GM12801 (cell line): Measurements from ENCODE around the gene BCKDHA.

ENCODE experiments used
- TF ChIP-seq, protein P1 (sequence below): IDR thresholded peaks from one replicate; pipeline ENCODE4 v1.5.1; 2011; ENCODE audit warnings: control low read depth; ENCODE audit not compliant: insufficient read length; ENCODE audit errors: extremely low read depth

The BCKDHA gene

DNA sequence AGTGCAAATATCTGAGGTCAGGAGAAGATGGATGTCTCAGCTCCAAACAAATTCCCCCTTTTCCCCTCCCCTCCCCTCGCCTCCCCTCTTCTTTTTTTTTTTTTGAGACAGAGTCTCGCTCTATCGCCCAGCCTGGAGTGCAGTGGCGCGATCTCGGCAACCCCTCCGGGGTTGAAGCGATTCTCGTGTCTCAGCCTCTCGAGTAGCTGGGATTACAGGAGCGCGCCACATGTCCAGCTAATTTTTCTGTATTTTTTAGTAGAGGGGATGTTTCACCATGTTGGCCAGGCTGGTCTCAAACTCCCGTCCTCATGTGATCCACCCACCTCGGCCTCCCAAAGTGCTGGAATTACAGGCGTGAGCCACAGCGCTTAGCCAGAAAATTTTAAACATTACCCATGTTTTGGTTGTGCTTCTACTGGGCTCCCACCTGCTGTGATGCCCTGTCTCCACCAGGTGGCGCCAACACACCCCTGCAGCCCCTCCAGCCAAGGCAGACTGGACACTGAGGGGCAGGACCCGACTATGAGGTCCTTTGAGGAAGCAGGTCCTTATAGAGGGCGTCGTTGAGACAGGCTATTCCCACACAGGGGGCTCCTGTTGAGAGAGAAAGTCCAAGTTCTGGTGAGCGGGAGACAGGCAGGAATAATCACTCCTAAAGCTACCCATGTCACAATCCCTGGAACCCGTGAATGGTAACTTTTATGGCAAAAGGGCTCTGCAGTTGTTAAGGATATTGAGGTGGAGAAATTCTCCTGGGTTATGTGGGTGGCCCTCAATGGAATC lies 51.7 kb downstream of the BCKDHA start:
- TF ChIP-seq, protein P1, sequence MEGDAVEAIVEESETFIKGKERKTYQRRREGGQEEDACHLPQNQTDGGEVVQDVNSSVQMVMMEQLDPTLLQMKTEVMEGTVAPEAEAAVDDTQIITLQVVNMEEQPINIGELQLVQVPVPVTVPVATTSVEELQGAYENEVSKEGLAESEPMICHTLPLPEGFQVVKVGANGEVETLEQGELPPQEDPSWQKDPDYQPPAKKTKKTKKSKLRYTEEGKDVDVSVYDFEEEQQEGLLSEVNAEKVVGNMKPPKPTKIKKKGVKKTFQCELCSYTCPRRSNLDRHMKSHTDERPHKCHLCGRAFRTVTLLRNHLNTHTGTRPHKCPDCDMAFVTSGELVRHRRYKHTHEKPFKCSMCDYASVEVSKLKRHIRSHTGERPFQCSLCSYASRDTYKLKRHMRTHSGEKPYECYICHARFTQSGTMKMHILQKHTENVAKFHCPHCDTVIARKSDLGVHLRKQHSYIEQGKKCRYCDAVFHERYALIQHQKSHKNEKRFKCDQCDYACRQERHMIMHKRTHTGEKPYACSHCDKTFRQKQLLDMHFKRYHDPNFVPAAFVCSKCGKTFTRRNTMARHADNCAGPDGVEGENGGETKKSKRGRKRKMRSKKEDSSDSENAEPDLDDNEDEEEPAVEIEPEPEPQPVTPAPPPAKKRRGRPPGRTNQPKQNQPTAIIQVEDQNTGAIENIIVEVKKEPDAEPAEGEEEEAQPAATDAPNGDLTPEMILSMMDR = peak; percentile 78

DNA sequence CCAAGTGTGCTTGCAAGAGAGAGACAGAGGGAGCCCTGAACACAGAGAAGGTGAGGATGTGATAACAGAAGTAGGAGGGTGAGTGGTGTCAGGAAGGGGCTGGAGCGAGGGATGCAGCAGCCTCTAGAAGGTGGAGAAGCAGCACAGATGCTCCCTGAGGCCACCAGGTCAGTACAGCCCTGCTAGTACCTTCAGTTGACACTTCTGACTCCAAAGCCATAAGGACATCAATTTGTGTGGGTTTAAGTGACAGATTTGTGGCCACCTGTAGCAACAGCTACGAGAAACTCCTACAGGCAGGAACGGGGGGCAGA lies 52.2 kb downstream of the BCKDHA start:
- TF ChIP-seq, protein P1 = no peak

DNA sequence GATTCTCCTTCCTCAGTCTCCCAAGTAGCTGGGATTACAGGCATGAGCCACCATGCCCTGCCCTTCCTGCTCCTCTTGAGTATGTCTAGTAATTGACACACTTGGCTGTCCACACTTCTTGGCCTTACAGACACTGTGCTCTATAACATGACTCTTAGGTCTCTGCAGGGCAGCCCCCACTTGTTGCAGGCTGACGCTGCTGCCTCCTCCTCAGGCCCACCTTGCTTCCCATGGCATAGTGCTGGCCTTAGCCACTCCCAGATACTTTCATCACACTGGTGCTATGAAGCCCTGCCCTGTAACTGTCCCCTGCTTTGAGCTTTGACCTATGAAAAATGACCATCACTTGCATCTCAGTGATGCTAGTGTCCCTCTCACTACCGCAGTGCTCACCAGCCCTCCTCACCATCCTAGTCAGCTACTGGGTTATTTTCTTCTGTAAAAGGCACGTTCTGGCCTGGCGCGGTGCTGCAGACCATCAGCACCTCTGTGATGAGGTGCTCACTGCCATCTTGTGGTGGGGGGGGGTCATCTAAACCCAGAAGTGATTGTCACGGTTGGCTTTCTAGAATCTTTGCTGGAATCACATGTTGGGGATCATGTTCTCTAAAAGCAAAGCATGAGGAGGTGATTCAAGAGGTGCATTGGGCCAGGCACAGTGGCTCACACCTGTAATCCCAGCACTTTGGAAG lies 55.1 kb downstream of the BCKDHA start:
- TF ChIP-seq, protein P1 = no peak

DNA sequence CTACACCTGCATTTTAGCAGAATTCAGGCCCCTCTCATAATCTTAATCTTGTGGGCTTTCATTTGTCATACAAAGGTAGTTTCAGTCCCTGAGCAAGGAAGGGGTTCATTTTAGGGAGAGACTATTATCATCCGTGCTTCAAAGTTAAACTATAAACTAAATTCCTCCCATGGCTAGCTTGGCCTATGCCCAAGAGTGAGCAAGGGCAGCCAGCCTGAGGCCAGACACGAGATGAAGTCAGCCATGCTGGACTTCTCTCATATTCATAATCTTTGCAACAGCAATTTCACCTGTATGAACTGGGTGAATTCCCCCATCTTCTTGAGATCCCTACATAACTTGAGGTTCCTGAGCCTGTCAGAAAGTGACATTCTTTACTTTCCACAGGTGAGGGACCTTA lies 58.3 kb downstream of the BCKDHA start:
- TF ChIP-seq, protein P1 = no peak

DNA sequence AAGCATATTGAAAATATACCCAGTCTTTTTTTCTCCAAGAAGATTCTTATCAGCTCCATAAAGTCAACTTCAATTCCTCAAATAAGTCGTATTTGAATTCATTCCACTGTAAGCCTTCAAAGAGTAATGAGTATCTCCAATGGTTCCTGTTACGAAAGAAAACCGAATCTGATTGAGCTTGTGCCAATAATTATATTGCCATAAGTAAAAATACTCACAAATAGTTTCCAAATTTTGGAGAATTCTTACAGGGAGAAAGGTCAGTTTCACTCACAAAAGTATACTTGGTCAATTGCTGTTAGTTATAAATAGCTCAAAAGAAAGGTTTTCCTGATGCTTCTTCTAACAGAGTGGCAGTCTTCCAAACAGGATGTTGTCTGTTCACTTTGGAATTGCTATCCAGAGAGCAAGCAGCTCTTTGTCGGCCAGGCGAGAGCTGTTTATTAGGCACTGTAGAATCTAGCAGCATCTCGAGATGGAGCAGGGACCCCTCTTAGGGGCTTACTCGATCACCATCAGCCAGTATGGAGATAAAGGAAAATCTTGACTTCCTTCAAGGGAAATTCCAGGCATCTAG lies 58.8 kb downstream of the BCKDHA start:
- TF ChIP-seq, protein P1 = no peak

DNA sequence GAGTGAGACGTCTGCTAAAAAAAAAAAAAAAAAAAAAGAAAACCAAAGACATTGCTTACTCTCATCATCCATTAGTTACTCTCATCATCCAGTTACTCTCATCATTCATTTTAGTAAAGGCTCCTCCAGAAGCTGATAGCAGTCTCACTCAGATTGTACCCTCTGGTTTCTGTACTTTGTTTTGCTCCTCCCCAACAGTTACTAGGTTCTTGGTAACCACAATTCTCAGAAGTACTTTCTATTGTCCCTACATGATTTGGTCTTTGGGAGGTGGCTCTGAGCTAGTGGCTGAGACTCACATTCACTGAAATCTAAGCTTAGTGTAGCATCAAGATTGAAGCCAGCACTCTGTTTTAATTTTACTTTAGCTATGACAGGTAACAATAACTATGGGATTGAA lies 59.6 kb downstream of the BCKDHA start:
- TF ChIP-seq, protein P1 = no peak

DNA sequence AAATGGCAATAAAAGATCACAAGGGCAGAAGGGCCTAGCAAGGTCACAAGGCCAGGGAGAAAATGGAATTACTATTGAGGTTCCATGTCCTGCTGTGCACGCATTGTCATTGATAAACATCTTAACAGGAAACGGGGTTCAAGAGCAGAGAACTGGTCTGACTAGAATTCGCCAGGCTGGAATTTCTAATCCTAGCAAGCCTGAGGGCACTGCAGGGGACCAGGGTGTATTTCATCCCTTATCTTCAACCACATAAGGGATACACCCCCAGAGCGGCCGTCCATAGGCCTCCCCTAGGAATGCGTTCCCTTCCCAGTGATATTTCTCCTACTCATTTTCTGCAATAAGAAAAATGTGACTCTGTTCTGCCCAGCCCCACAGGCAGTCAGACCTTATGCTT lies 64.9 kb downstream of the BCKDHA start:
- TF ChIP-seq, protein P1 = no peak
